Measurements from ENCODE around the gene UBE3A. TPM values are rescaled to one million over a fixed set of nuclear protein-coding genes. Genes with fewer than 3 reads are reported as not detected.
A peak's percentile ranks its signal among the peaks of the same experiment; 100 is the strongest.

The UBE3A gene
- total RNA-seq, 1 donor from 2014 or later: 93.1 TPM

GRCh38 chr15:25477816-25478215, 39.0 kb upstream of the UBE3A start:
- Histone ChIP-seq H3K27me3 (no peaks in the 10 kb centered on the region), H3K36me3 (no peaks in the 10 kb centered on the region), H3K4me3 (no peak overlapping the region), H3K9me3 (no peaks in the 10 kb centered on the region), H3K27ac (no peak overlapping the region), H3K4me1 (no peaks in the 10 kb centered on the region)
- no peak for ATAC-seq
- intact Hi-C loops (cut with DNase I): no loop called here
- no peak for DNase-seq
- no peak for TF ChIP-seq CTCF (IDR thresholded peaks at IDR 0.05)

GRCh38 chr15:25474251-25474650, 35.4 kb upstream of the UBE3A start:
- intact Hi-C loops (cut with DNase I): no loop called here
- no peaks in the 10 kb centered on the region for H3K36me3 ChIP-seq
- no peak overlapping the region for H3K4me3 ChIP-seq
- H3K4me1 ChIP-seq: no peaks in the 10 kb centered on the region
- H3K9me3 ChIP-seq: no peaks in the 10 kb centered on the region
- no peak for DNase-seq
- no peaks in the 10 kb centered on the region for H3K27me3 ChIP-seq
- no peak overlapping the region for H3K27ac ChIP-seq
- TF ChIP-seq CTCF (IDR thresholded peaks at IDR 0.05): no peak
- ATAC-seq: no peak

- Histone ChIP-seq H3K4me3 (no peak overlapping the region), H3K36me3 (no peaks in the 10 kb centered on the region), H3K27me3 (no peaks in the 10 kb centered on the region), H3K4me1 (no peaks in the 10 kb centered on the region), H3K27ac (no peak overlapping the region), H3K9me3 (no peaks in the 10 kb centered on the region)
- DNase-seq (no peak), ATAC-seq (no peak)
- TF ChIP-seq CTCF (IDR thresholded peaks at IDR 0.05): no peak
- intact Hi-C loops (cut with DNase I): no loop called here
These were observed 31.4 kb upstream of the UBE3A start for GRCh38 chr15:25470230-25470629.

- Histone ChIP-seq H3K36me3 (no peaks in the 10 kb centered on the region), H3K27ac (no peak overlapping the region), H3K4me3 (no peak overlapping the region), H3K27me3 (no peaks in the 10 kb centered on the region), H3K4me1 (no peaks in the 10 kb centered on the region), H3K9me3 (no peaks in the 10 kb centered on the region)
- no peak for ATAC-seq
- TF ChIP-seq CTCF (IDR thresholded peaks at IDR 0.05): no peak
- DNase-seq: no peak
- intact Hi-C loops (cut with DNase I): no loop called here
These were observed 30.6 kb upstream of the UBE3A start for GRCh38 chr15:25469377-25469776.

- no peaks in the 10 kb centered on the region for H3K36me3 ChIP-seq
- no peaks in the 10 kb centered on the region for H3K27me3 ChIP-seq
- ATAC-seq (no peak), DNase-seq (no peak)
- H3K4me3 ChIP-seq: no peak overlapping the region
- no peaks in the 10 kb centered on the region for H3K9me3 ChIP-seq
- TF ChIP-seq CTCF (IDR thresholded peaks at IDR 0.05): no peak
- H3K27ac ChIP-seq: no peak overlapping the region
- H3K4me1 ChIP-seq: no peaks in the 10 kb centered on the region
- intact Hi-C loops (cut with DNase I): no loop called here
These were observed 29.8 kb upstream of the UBE3A start for GRCh38 chr15:25468611-25469010.

GRCh38 chr15:25465835-25466234, 27.0 kb upstream of the UBE3A start:
- Histone ChIP-seq H3K4me1 (no peaks in the 10 kb centered on the region), H3K4me3 (no peak overlapping the region), H3K36me3 (no peaks in the 10 kb centered on the region), H3K27me3 (no peaks in the 10 kb centered on the region), H3K27ac (no peak overlapping the region), H3K9me3 (no peaks in the 10 kb centered on the region)
- TF ChIP-seq CTCF (IDR thresholded peaks at IDR 0.05): no peak
- DNase-seq (peak; percentile 81), ATAC-seq (peak; percentile 85)
- intact Hi-C loops (cut with DNase I): no loop called here

All from upper lobe of right lung (tissue), 1 donor.